ENCODE data around the gene LHFPL2. TPM values are rescaled to one million over a fixed set of nuclear protein-coding genes. Genes with fewer than 3 reads are reported as not detected.

The LHFPL2 gene
- total and polyA plus RNA-seq, 2 experiments from 2014 or later: 10.6 to 50.8 TPM

DNA sequence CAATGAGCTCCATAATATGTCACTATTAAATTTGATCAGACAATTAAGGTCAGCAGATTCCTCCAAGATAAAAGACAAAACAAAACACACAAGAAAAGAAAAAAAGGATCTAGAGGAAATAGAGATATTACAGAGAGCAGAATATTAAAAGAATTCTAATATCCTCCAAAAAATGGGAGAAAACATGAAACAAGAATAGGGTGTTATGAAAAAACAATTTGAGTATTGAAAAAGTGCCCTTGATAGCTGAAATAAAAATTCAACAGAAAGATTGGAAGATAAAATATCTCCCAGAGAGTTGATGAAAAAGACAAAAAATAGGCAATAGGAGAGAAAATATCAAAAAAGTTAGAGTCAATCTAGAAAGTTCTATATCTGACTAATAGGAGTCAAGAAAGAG lies 44.8 kb upstream of the LHFPL2 start (continued):
- TF ChIP-seq, protein P1, sequence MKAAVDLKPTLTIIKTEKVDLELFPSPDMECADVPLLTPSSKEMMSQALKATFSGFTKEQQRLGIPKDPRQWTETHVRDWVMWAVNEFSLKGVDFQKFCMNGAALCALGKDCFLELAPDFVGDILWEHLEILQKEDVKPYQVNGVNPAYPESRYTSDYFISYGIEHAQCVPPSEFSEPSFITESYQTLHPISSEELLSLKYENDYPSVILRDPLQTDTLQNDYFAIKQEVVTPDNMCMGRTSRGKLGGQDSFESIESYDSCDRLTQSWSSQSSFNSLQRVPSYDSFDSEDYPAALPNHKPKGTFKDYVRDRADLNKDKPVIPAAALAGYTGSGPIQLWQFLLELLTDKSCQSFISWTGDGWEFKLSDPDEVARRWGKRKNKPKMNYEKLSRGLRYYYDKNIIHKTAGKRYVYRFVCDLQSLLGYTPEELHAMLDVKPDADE (IDR thresholded peaks at IDR 0.05): no peak
- no peak for TF ChIP-seq NANOG (IDR thresholded peaks at IDR 0.05; ENCODE audit: borderline replicate concordance)

DNA sequence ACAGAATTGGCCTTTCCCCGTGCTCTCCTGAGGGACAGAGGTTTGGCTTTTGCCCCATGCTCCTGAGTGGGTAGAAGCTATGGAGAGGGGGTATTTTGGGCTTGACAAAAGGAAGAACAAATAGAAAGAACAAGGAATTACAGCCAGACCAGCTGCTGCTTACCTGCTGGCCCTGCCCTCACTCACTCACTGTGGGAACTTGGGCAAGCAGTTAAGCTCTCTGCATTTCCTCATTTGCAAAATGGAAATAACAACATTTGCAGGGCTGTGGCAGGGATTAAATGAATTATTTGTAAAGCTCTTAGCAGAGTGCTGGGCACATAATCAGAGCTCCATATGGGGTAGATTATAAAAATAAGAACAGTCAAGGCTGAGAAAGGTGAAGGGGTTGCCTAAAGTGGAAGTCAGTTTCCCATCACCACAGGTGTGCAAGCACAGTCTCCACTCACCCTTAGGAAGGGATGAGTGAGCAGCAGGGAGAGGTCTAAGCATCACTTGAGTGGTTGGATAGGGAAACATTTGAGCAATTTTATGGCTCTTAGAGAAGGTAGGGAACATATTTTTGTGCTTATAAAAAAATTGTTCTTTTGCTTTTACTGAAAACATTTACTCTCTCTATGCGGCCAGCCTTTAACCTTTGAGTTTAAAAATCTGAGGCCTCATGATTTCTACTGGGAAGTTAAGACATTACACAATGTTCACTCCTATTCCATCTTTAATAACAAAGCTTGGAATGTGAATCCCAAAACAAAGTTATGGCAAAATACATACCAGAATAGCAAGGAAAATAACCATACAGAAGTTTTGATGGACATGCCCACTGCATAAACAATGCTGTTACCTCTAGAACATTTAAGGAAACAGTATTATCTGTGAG lies 42.8 kb upstream of the LHFPL2 start:
- Mint-ChIP-seq H3K27me3 (ENCODE audit: insufficient read depth, low read depth, poor library complexity) (peaks cover 4% of the 10 kb centered on the region), H3K9me3 (peaks cover 34% of the 10 kb centered on the region), H3K4me3 (no peak overlapping the region; the same call in 2 of the 3 replicates), H3K36me3 (ENCODE audit: low read depth) (peaks cover 16% of the 10 kb centered on the region), H3K4me1 (peaks cover 24% of the 10 kb centered on the region), H3K27ac (peak overlapping the region; percentile 78)
- Histone ChIP-seq H3K27ac (ENCODE audit: low read depth) (peak overlapping the region; percentile 79), H4K20me1 (replicated peaks; ENCODE audit: insufficient read depth) (no peaks in the 10 kb centered on the region), H2AFZ (peak overlapping the region; percentile 57), H3K4me3 (no peak overlapping the region), H3K4me1 (ENCODE audit: insufficient read depth) (peaks cover 17% of the 10 kb centered on the region), H3K9me2 (ENCODE audit: insufficient read depth) (0 out of 2 replicates have a peak, but pooled peaks cover 3% of the 10 kb centered on the region), H3K36me3 (ENCODE audit: insufficient read depth) (0 out of 2 replicates have a peak, but pooled peaks cover 3% of the 10 kb centered on the region), H3F3A (replicated peaks; ENCODE audit: low read depth) (no peaks in the 10 kb centered on the region), H3K4me2 (peak overlapping the region; percentile 28), H3K27me3 (ENCODE audit: insufficient read depth) (no peaks in the 10 kb centered on the region), H3K79me2 (replicated peaks; ENCODE audit: insufficient read depth) (no peaks in the 10 kb centered on the region)
- DNase-seq (ENCODE audit: low spot score) (peak; percentile 36), ATAC-seq (peak; percentile 90)
- TF ChIP-seq, protein P1 (IDR thresholded peaks at IDR 0.05): no peak
- TF ChIP-seq POLR2AphosphoS5 (IDR thresholded peaks at IDR 0.05; ENCODE audit: low read depth) (no peak), CREB1 (CRISPR knock-in tag; IDR thresholded peaks at IDR 0.05; ENCODE audit: low read depth) (no peak), ZNF331 (CRISPR knock-in tag; IDR thresholded peaks at IDR 0.05; ENCODE audit: low read depth) (no peak), EZH2phosphoT487 (IDR thresholded peaks at IDR 0.05; ENCODE audit: unreplicated experiment) (no peak), EZH2 (IDR thresholded peaks at IDR 0.05; ENCODE audit: low read depth, unreplicated experiment) (no peak), STAT1 (IDR thresholded peaks at IDR 0.05; ENCODE audit: unreplicated experiment) (no peak), ZNF114 (CRISPR knock-in tag; IDR thresholded peaks at IDR 0.05) (no peak)
- TF ChIP-seq, protein P2, sequence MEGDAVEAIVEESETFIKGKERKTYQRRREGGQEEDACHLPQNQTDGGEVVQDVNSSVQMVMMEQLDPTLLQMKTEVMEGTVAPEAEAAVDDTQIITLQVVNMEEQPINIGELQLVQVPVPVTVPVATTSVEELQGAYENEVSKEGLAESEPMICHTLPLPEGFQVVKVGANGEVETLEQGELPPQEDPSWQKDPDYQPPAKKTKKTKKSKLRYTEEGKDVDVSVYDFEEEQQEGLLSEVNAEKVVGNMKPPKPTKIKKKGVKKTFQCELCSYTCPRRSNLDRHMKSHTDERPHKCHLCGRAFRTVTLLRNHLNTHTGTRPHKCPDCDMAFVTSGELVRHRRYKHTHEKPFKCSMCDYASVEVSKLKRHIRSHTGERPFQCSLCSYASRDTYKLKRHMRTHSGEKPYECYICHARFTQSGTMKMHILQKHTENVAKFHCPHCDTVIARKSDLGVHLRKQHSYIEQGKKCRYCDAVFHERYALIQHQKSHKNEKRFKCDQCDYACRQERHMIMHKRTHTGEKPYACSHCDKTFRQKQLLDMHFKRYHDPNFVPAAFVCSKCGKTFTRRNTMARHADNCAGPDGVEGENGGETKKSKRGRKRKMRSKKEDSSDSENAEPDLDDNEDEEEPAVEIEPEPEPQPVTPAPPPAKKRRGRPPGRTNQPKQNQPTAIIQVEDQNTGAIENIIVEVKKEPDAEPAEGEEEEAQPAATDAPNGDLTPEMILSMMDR (conservative IDR thresholded peaks at IDR 0.05; ENCODE audit: low read depth in 2 of 2): no peak
- TF ChIP-seq, protein P3, sequence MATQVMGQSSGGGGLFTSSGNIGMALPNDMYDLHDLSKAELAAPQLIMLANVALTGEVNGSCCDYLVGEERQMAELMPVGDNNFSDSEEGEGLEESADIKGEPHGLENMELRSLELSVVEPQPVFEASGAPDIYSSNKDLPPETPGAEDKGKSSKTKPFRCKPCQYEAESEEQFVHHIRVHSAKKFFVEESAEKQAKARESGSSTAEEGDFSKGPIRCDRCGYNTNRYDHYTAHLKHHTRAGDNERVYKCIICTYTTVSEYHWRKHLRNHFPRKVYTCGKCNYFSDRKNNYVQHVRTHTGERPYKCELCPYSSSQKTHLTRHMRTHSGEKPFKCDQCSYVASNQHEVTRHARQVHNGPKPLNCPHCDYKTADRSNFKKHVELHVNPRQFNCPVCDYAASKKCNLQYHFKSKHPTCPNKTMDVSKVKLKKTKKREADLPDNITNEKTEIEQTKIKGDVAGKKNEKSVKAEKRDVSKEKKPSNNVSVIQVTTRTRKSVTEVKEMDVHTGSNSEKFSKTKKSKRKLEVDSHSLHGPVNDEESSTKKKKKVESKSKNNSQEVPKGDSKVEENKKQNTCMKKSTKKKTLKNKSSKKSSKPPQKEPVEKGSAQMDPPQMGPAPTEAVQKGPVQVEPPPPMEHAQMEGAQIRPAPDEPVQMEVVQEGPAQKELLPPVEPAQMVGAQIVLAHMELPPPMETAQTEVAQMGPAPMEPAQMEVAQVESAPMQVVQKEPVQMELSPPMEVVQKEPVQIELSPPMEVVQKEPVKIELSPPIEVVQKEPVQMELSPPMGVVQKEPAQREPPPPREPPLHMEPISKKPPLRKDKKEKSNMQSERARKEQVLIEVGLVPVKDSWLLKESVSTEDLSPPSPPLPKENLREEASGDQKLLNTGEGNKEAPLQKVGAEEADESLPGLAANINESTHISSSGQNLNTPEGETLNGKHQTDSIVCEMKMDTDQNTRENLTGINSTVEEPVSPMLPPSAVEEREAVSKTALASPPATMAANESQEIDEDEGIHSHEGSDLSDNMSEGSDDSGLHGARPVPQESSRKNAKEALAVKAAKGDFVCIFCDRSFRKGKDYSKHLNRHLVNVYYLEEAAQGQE (IDR thresholded peaks at IDR 0.05; ENCODE audit: unreplicated experiment): no peak
